NCI-H187 (cell line): ENCODE data around the gene PGF.

Experiments used
- DNase-seq, 2 experiments: peaks; one replicate each; lab custom pipeline; 2025; lab: John Stamatoyannopoulos, UW

Gene PGF

GRCh38 chr14:74978416-74978947, 23.1 kb upstream of the PGF start:
- no peak for DNase-seq

- no peak for DNase-seq
Observed at GRCh38 chr14:74977901-74978385, 22.5 kb upstream of the PGF start.

- DNase-seq: no peak
Observed at GRCh38 chr14:74977164-74977900, 21.9 kb upstream of the PGF start.

DNA sequence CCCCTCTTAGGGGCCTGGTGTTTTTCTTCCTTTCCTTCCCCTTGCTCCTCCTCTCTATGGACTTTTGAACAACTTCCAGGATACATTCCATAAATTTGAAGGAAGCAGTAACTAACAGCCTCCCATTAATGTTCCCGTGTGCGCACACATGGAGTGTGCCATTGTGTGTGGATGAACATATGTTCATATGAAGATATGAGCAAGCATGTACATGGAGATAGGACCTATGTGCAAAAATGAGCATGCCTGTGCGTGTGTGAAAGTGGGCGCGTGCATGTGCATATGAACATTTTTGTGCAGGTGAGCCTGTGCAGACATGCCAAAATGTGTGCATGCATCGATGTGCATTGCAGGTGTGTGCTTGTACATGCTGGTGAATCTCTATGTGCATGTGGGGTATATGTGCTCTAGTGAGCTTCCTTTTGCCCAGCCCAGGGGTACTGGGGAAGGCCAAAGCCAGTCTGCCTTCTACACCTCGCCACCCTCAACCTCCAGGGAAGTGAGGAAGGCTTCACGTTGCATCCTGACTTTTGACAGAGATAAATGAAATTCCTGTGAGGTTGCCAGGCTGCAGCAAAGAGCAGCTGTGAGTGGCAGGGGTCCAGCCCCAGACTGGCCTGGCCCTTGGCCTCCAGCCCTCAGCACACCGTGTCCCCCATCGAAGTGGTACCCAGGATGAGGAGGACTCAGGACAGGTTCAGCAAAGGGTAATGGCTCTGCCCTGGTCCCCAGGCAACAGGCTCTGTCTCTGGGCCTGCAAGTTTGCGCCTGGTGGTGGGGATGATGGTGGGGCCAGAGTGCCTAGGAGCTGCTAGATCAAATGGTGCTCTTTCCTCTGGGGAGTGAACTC, 21.1 kb upstream of the PGF start:
- no peak for DNase-seq

DNA sequence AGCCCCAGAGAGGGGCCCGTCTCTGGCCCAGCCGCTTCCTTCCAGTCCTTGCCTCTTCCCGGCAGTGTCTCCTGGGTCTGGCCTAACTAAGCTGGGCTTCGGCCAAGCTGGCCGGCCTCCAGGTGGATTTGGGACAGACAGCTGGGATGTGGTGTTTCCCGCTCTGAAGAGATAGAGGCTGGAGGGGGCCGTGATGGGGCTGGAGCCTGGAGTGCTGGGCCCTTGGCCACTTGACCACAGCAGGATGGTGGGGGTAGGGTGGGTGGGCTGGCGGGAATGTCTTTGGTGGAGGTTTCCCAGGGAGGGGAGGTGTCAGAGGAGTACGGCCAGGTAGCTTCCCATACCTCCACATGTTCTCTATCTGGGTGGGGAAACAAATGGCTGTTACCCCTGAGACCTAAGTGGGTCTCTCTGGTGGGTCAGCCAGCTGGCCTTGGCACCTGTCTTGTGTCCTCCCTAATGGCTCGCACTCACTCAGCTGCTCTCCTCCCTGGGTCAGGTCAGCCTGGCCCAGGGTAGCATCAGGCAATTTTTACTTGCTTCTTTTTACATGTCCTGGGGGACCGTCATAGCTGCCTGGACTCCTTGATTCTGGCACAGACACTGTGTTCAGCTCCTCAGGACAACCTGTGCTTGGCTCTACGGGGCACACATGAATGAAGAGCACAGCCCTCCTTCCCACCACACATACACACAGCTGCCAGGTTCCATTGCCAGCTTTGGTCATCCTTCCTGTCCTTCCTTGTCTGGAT, 19.8 kb upstream of the PGF start:
- no peak for DNase-seq

- no peak for DNase-seq
Observed at GRCh38 chr14:74974364-74975058, 19.1 kb upstream of the PGF start.

DNA sequence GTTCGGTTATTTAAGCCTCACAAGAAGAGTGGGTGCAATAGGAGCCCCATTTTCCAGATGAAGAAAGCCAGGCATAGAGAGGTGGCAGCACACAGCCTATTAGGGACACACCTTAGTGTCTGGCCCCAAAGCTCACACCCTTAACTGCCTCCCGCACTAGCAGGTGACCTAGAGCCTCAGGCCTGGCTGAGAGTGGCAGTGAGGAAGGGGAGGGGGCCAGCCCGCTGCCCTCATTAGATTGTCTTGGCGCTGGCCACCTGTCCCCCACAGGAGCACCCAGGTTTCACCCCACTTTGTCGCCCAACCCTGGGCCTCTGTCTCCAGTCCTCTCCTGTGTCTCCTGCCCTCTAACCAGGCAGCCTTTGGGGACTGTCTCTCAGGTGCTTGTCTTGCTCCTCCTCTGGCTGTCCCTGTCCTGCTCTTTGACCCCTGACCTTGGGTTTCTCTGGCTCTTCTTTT, 18.5 kb upstream of the PGF start:
- no peak for DNase-seq

DNA sequence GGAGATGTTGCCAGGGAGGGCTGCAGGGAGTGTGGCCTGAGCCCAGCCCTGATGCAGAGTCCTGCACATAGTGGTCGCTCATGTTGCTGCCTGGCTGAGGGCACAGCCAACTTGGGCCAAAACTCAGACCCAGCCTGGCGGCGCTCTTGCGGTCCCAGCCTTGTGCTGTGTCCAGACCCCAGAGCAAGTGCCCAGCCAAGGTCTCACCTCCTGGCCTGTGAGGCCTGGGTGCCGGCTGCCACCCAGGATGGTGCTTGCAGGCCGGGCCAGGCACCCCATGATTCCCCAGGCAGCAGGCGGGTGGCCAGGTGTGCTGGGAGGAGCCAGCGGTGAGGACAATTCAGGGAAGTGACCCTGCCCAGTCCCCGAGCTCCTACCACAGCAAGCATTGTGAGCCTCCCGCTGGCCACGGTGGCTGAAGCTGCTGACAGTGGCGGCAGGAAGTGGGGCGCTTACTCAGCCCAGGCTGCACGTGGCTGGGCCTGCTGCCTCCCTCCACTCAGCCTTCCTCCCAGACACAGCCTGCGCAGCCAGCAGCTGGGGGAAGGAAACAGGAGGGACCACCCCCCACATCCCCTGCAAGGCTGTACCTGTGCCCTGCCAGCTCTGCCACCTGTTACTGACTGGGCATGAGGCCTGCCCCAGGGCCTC, 17.7 kb upstream of the PGF start:
- no peak for DNase-seq

- DNase-seq: no peak
Observed at GRCh38 chr14:74968811-74969210, 13.4 kb upstream of the PGF start.

GRCh38 chr14:74965486-74966153, 10.2 kb upstream of the PGF start:
- no peak for DNase-seq

DNA sequence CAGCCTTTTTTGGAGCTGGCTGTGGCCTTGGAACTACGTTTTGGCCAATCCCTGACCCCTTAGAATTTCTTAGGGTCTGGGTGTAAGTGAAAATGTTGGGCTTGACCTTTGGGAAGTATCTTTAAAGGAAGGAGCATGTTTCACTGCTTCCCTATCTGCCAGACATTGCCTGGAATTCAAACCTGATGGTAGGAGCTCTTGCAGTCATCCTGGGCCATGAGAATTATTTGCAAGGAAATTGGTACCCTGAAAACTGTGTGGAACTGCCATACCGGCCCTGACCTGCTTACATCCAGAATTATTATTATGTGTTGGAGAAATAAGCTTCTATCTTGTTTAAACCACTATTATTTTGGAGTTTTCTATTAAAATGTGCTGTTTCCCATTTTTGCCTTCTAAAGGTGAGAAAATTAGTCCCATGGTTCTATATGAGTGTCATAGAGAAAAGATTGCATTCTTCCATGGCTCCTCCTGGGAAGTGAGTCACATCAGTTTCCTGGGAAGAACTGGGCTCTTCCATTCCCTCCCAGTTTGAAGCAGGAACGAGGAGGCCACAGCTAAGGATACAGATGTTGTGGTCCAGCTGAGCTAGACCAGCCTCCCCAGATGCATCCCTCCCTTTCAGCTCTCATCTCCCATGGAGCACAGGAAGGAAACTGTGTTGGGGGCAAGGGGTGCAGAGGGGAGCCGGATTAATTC, 9.5 kb upstream of the PGF start:
- no peak for DNase-seq

- DNase-seq: no peak
Observed at GRCh38 chr14:74963705-74964271, 8.4 kb upstream of the PGF start.

DNA sequence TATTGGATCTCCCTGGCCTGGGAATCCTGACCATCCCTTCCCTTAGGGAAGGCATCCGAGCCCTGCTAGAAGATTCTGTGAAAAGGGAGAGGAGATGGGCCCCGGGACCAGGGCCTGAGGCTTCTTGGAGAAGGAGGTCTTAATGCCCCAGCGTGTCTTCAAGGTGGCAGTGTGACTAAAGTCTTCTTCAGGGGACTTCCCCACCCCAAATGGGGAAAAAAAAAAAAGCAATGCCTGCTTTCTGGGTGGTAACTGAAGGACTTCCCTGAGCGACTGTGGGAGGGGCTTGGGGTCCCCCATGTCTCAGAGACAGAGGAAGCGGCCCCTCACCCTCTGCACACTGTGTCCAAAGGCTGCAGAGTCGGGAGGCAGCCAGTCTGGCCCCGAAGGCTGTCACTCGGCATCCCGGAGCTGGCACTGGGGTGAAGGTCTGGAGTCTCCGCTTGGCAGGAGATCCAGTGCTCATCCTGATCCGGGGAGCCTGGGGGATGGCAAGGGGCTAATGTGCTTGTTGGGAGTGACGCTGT, 7.8 kb upstream of the PGF start:
- DNase-seq: no peak

- no peak for DNase-seq
Observed at GRCh38 chr14:74962493-74962892, 7.1 kb upstream of the PGF start.

DNA sequence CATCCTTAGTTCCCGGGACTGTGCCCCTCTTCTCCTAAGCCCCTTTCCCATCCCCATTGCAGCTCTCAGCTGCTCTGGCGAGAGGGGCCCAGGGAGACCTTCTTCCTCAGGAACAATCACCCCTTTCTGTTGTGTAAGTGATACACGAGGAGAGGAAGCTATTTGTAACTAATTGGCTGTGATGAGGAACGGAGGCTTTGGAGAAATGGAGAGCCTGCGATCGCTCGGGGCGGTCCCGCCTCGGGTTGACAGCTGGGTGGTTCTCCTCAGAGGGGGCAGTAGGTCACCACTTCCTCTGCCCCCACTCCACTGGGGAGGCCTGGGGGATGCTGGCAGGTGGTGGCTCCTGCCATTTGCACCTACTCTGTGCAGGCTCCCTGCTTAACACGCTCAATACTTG, 6.6 kb upstream of the PGF start:
- DNase-seq: no peak

DNA sequence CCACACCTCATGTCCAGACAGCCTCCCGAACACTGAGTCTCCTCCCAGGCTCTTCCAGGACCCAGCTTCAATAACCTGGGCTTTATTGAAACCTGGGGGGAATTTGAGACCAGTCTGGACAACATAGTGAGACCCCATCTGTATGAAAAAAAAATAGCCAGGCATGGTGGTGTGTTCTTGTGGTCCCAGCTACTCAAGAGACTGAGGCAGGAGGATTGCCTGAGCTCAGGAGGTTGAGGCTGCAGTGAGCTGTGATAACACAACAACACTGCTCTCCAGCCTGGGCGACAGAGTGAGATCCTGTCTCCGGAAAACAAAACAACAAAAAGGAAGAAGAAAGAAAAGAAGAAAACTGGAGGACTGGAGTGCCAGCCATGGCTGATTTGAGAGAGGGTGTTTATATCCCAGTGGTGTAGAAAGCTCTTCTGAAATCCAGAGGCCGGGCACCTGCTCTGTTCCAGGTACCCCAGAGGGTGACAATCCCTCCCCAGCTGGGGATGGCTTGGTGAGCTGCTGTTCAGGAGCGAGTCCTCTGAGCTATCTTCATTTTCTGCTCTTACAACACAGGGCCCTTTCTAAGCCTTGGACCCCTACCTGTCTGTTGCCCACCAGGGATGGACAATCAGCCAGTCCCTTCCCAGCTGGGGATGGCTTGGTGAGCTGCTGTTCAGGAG, 6.0 kb upstream of the PGF start:
- DNase-seq: no peak

DNA sequence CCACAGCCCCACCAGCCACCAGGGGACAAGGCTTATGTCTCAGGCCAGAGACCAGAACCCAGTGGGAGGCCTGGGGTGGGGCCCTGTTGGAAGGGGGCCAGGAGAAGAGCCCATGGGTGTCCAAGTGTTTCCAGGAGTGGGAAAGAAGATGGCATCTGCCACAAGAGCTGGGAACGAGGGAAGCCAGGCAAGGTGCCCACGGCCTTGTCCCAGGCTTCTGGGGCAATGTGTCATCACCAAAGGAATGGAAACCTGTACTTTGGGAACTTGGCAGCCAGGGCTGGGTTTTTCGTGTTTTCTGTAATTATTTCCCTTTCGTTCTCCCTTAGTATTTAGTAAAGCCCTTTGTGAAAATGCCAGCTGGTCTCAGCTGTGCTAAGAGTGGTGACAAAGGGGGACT, 5.3 kb upstream of the PGF start:
- DNase-seq: no peak

GRCh38 chr14:74959596-74960180, 4.3 kb upstream of the PGF start:
- DNase-seq: peak in 1 of 2 experiments; percentile 63
